ENCODE measurements around the gene DNAJA3.

DNAJA3 gene

DNA sequence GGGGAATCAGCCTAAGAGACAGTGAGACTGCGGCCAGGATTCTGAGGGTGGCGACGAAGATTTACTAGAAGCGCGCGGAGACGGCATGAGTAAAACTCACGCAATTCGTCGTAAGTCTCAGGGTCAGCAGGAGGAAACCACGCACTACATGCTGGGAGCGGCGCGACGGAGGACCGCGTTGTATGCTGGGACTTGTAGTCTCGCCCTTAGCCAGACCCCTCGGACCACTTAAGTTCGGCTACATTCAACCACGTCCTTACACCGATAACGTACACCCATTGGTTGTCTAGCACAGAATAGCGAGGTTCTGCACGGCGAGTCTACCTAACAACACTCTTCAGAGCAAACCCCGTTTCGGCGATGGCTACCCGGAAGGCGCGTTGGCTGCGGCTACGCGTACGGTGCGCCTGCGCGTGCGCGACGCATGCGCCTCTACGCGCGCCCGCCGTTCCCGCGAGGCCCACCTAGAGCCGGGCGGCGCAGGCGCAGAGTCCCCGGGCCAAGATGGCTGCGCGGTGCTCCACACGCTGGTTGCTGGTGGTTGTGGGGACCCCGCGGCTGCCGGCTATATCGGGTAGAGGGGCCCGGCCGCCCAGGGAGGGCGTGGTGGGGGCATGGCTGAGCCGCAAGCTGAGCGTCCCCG lies at the start of gene DNAJA3:
TSS of gene DNAJA3 (plus strand) at position 491 of the 643 bp plus-strand sequence. CDS start at position 505, 14 bp downstream.
- ATAC-seq (peak; percentile 96), DNase-seq (peak; percentile 95)

DNA sequence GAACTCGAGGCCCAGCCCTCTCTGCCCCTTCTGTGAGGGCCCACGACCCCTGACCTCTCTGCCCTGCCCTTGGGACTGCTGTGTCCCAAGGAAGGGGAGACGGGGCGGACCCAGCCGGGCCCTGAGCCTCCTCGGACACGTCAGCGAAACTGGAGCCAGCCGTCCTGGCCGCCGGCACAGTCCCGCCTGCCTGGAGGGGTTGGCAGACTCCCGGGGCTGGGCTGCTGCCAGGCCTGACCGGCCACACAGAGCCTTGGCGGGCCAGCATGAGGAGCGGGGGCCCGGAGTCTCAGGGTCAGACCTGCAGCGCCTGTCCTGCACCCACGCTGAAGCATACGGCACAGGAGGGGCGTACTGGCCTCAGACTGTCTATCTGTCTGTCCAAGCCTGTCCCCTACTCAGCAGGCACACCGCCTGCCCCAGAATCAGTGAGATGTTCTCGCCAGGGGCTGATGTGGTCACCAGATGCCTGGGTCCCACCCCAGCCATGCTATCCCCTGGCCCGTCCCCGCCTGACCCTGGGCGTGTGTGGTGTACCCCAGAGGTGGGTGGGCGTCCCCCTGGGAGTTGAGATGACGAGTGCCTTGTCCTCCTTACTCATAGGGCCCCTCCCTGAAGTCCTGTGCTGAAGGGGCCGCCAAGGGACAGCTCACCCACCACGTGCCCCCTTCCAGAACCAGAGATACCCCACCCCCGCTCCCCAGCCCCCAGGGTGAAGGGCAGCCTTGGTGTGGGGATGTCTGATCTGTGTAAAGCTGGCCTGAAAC lies 49.4 kb upstream of the DNAJA3 start:
- ATAC-seq (no peak), DNase-seq (no peak)

DNA sequence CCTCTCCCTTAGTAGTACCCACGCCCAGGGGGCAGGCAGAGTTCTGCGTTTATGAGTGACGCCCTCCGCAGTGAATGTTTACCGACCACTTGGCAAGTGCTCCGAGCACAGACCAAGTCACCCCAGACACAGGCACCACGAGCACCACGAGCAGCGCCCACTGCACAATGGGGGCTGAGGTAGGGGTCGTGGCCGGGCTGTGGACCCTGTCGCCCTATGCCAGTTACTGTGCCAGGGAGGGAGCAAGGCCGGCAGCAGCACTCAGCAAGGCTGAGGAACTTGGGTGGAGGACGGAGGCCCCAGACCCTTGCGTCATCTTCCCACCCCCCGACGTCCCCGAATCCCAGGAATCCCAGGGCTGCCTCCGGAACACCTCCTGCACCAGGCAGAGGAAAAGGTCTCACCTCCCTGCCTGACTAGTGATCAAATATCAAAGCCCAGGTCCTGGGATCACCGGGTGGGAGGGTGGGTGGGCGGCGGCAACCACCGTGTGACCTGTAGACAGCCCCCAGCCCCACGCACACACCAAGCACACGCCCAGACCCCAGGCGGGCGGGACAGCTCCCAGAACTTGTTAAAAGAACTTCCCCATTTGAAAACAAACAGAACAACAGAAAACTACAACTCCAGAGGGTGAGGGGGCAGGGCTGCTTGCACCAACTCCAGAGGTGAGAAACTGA lies 48.6 kb upstream of the DNAJA3 start:
- DNase-seq = no peak
- ATAC-seq = no peak

DNA sequence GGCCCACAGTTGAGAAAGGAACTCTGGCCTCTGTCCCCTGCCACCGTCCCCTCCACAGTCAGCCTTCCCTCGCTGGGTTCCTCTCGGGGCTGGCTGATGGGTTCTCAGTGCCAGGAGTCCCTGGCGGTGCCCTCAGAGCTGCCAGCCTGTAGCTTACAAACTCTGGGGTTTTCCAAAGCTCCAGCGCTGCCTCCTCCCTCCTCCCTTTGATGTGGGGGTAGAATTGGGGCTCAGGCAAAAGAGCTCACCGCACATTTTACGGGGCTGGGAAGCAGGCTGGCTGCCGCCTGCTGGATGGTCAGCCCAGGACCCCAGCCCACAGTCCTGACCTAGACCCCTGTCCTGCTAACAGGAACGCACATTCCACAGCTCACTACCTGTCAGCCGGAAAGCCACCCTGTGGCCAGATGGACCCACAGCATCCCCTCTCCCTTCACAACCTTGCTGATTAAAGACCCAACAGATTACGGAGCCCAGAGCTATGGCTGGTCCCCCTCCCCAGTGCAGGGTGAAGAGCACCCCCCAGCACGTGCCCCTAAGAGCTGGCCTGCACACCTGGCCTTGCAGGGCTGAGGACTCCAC lies 48.0 kb upstream of the DNAJA3 start:
- ATAC-seq (no peak), DNase-seq (no peak)

DNA sequence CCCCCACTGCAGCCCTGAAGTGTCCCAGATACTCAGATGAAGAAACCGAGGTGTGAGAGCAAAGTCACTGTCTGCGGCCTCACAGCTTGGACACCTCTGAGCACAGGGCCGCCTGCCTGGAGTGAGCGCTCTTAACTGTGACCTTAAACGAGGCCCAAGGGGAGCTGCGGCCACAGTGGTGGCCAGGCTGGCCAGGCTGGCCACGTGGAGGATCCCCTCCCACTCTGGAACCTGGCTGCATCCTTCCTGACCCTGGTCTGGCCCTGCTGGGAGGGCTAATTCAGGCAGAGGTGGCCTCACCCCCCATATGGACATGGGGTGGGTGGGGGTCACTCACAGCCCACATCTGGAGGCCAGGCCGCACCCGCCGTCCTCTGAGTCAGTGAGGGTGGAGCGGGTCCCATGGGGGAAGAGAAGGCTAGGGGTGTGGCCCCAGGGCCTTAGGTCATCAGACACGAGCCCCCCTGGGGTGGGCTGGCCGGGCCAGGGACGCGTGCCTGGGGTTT lies 47.5 kb upstream of the DNAJA3 start:
- DNase-seq (no peak), ATAC-seq (no peak)

DNA sequence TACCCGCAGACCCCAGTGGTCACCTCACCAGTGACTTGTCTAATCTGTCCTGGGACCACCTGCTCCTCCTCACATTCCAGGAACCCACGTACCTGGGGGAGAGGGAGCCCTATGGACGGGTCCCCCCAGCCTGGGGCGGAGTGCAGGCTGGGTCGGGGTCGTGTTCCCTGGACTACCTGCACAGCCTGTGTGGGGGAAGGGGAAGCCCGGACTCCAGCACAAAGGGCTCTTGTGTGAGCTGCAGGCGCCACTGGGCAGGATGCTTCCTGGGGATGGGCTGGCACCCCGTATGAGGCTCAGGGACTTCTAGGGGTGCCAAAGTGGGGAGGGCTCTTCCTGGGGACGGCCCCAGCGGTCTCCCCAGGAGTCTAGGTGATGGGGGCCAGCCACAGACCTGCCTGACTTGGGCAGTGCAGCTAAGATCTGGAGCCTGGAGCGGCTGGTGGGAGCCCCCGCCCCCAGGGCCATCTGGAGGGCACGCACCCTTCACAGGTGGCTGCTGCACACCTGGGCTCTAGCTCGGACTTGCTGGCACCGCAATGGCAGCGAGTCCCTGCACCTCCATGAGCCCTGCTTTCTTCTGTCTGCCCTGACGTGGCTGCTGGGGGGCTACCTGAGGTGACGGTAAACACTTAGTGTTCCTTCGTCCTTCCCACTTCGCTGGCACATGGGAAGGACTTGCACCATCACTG lies 46.5 kb upstream of the DNAJA3 start:
- ATAC-seq (no peak), DNase-seq (no peak)

DNA sequence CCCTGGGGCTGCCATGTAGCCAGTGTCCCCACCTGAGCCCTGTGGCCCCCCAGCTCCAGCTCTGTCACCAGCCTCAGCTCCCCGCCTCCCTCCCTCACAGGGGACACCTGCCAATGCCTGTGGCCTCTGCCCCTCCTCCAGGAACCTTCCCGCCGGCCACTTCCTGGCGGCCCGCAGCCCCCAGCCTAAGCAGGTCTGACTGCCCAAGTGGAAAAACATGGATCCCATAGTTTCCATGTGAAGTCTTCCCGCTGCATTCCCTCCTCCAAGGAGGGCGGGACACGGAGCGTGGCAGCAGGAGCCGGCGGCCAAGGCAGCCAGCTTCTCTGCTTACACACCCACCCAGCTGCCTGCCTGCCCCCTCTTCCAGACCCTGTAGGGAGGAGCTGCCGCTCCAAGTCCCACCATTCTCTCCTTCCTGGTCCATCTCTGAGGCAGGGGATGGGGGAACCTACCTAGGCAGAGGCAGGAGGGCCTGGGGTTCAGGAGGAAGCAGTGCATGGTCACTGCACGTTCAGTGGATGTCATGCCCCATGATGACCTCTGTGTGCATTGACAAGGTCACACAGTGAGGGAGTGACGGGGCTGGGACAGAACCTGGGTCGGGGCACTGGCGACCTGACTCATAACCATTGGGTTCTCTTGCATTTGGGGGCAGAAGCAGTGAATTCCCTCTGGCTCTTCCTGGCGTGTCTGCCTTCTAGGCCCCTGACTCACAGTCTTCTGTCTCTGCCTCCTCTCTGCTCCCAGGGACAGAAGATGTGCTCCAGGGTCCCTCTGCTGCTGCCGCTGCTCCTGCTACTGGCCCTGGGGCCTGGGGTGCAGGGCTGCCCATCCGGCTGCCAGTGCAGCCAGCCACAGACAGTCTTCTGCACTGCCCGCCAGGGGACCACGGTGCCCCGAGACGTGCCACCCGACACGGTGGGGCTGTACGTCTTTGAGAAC lies 45.3 kb upstream of the DNAJA3 start:
- ATAC-seq = no peak

DNA sequence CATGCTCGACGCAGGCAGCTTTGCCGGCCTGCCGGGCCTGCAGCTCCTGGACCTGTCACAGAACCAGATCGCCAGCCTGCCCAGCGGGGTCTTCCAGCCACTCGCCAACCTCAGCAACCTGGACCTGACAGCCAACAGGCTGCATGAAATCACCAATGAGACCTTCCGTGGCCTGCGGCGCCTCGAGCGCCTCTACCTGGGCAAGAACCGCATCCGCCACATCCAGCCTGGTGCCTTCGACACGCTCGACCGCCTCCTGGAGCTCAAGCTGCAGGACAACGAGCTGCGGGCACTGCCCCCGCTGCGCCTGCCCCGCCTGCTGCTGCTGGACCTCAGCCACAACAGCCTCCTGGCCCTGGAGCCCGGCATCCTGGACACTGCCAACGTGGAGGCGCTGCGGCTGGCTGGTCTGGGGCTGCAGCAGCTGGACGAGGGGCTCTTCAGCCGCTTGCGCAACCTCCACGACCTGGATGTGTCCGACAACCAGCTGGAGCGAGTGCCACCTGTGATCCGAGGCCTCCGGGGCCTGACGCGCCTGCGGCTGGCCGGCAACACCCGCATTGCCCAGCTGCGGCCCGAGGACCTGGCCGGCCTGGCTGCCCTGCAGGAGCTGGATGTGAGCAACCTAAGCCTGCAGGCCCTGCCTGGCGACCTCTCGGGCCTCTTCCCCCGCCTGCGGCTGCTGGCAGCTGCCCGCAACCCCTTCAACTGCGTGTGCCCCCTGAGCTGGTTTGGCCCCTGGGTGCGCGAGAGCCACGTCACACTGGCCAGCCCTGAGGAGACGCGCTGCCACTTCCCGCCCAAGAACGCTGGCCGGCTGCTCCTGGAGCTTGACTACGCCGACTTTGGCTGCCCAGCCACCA lies 44.4 kb upstream of the DNAJA3 start:
- no peak for ATAC-seq

More for the DNA sequence above, 45.3 kb upstream of the DNAJA3 start:
- no peak for DNase-seq

DNA sequence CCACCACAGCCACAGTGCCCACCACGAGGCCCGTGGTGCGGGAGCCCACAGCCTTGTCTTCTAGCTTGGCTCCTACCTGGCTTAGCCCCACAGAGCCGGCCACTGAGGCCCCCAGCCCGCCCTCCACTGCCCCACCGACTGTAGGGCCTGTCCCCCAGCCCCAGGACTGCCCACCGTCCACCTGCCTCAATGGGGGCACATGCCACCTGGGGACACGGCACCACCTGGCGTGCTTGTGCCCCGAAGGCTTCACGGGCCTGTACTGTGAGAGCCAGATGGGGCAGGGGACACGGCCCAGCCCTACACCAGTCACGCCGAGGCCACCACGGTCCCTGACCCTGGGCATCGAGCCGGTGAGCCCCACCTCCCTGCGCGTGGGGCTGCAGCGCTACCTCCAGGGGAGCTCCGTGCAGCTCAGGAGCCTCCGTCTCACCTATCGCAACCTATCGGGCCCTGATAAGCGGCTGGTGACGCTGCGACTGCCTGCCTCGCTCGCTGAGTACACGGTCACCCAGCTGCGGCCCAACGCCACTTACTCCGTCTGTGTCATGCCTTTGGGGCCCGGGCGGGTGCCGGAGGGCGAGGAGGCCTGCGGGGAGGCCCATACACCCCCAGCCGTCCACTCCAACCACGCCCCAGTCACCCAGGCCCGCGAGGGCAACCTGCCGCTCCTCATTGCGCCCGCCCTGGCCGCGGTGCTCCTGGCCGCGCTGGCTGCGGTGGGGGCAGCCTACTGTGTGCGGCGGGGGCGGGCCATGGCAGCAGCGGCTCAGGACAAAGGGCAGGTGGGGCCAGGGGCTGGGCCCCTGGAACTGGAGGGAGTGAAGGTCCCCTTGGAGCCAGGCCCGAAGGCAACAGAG lies 43.5 kb upstream of the DNAJA3 start:
- ATAC-seq (no peak), DNase-seq (no peak)

More for the DNA sequence above, 44.4 kb upstream of the DNAJA3 start:
- DNase-seq = no peak

DNA sequence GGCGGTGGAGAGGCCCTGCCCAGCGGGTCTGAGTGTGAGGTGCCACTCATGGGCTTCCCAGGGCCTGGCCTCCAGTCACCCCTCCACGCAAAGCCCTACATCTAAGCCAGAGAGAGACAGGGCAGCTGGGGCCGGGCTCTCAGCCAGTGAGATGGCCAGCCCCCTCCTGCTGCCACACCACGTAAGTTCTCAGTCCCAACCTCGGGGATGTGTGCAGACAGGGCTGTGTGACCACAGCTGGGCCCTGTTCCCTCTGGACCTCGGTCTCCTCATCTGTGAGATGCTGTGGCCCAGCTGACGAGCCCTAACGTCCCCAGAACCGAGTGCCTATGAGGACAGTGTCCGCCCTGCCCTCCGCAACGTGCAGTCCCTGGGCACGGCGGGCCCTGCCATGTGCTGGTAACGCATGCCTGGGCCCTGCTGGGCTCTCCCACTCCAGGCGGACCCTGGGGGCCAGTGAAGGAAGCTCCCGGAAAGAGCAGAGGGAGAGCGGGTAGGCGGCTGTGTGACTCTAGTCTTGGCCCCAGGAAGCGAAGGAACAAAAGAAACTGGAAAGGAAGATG lies 42.8 kb upstream of the DNAJA3 start:
- ATAC-seq = no peak

DNA sequence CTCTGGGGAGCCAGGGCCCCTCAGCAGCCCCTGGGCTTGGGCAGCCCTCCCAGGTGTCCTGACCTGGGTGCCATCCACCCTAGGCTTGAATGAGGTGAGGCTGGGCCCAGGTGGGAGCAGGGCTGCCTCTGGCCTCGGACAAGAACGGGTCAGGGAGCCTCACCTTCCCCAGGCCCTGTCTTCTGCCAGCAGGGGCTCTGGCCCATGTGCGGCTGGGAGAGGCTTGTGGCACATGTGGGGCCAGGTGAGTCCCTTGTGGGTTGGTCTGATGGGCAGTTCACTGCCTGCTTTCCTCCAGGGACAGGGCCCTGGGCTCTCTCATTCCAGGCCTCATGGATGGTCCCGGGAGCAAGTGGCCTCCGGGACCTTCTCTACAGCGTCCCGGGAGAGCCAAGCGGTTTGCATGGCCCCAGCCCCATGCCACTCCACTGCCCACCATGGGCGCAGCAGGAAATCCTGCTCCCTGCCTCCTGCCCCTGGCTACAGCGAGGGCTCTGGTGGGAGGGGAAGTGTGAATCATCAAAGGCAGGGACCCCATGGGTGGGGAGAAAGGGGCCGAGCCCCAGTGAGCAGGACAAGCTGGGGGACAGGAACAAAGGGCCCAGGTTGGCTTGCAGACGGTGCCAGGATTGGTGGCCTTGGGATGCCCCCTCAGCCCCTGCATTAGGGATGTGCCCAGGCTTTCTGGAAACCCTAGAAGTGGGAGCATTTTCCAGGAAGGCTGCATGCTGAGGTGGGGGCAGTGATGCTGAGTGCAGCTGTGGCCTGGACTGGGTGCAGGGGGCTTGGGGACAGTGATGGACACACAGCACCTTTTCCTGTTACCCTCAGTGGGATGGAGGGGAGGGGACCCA lies 41.9 kb upstream of the DNAJA3 start:
- ATAC-seq (no peak), DNase-seq (no peak)

More for the DNA sequence above, 42.8 kb upstream of the DNAJA3 start:
- no peak for DNase-seq

DNA sequence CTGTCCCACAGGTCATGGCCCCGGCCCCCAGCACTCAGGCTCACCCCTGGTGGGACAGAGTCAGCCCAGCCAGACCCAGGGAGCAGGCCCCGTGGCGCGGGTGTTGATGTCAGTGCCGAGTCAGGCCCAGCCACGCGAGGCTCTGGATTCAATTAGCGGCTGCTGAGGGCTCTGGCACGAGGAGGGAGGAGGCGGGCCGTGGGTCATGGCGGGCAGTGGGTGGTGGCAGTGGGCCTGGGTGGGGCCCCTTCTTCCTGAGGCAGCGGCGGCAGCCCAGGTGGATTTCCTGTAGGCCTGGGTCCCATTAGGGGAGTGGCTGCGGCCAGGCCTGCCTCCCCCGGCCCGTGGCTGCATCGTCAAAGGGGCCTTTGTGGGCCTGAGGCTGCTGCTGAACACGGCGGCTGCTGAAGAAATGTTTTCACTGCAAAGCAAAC lies 41.1 kb upstream of the DNAJA3 start:
- ATAC-seq (no peak), DNase-seq (no peak)

DNA sequence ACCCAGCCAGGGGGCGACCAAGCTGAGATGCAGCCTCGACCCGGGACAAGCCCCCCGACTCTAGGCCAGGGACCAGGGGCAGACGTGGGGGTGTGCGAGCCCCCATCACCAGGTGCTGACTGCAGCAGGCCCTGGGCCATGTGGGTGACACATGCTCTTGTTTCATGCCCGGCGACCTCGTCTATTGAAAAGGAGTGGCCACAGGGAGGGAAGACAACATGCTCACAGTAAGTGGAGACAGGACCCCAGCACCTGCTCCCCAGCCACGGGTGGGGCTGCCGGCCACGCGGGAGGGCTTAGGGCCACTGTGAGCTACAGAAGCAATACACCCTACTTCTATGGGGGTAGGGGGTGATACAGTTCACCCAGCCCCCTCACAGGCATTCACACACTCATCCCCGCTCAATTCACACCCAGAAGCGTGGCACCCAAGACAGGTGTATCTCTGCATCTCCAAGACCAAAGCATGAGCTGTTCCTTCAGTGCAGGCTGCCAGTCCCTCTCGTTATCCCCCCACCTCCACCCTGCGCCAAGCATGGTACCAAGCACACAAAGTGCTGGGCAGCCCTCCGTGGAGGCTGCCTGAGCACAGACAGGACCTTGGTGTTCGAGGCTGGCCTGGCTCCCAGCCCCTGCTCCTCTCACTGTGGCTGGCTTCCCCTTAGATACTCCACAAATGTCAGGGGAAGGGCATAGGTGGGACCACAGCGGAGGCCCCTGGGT lies 40.4 kb upstream of the DNAJA3 start:
- DNase-seq = no peak
- ATAC-seq = no peak

DNA sequence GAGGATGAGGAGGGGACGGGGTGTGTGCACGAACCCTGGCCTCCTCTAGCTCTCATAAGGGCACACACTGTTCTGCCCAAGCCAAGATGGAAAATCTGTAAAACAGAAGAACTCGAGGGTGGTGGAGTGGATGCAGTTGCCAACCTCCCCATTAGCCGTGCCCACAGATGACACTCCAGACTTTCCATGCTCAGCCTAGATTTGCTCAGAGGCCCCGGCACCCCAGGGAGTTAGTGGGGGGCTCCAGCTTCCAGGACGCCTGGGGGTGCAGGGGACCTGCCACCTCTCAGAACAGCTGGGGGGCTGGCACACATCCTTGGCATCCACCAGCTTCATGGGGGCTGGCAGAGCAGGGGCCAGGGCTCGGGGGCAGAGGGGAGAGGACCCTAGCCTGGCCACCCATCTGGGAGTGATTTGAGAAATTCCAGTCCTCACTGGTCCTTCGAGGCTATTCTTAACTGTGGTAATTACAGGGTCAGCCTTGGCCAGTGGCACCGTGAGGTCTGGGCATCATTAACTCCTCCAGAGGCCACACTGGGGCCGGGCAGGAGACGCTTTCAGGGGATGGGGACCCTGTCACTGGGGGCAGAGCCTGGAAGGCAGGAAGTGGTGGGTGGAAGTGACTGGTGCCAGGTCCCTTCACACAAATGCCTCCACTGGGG lies 39.7 kb upstream of the DNAJA3 start:
- ATAC-seq = no peak
- no peak for DNase-seq

DNA sequence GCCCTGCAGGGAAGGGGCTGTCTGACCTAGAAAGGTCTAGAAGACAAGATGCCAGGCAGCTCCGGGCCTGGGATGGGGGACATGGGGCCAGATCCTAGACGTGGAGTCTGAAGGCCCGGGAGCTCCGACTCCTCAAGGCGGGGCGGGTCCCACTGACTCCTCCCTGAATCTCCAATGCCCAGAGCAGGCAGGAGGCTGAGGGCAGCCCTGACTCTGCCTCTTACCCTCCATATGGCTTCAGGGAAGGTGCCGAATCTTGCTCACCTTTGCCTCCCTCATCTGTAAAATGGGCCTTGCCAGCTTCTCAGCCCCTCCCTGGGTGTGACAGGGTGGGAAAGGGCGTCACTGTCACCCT lies 39.2 kb upstream of the DNAJA3 start:
- ATAC-seq (no peak), DNase-seq (no peak)

DNA sequence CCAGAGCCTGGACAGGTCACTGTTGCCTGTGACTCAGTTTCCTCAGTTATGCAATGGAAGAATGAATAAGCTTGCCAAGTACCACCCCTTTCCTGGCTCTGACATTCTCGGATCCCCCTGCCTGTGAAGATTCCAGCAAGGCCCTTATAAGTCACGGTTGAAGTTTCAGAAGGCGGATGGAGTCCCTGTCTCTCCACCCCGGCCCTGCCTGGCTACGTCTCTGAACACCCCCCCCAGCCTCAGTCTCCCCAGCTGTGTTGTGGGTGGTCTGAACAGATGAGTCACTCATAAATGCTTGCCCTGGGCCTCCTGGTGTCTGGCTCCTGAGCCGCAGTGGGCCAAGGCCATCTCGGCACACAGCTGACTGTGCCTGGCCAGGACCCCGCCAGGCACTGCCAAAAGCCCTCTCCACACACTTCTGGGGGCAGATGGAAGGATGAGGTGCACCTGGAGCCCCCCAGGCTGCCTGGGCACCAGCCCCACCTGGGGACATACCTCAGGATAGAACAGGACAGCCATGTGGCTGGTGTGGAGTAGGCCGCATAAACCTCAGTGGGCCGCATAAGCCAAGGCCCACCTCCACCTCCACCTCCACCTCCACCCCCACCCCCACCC lies 38.6 kb upstream of the DNAJA3 start:
- ATAC-seq (no peak), DNase-seq (no peak)

All from stimulated activated naive CD8-positive, alpha-beta T cell treated with anti-CD3 and anti-CD28 coated beads, Interleukin-15, Interleukin-2, amounts not matched to agents 100 U/mL and 50 U/mL, for 24 hours (primary cell).